Uterus (tissue), 2 donors: ENCODE results near the gene GORASP2.

ENCODE experiments used
- CTCF ChIP-seq, 4 experiments: fragments of 200-600 bp in 2 of 4; fragments of 450-650 bp in 2 of 4; sonication (generic) in 2 of 4; IDR thresholded peaks; one replicate each; pipeline ENCODE4 v1.5.1; 2016 to 2019; ENCODE audit warnings: antibody characterized with exemption in 4 of 4, mild to moderate bottlenecking in 2 of 4, moderate library complexity in 1 of 4
- POLR2A ChIP-seq, 2 donors: fragments of 450-650 bp; IDR thresholded peaks; one replicate each; pipeline ENCODE4 v1.6.1; 2016; ENCODE audit warnings: antibody characterized with exemption in 2 of 2, mild to moderate bottlenecking in 1 of 2, moderate library complexity in 1 of 2

- TF ChIP-seq CTCF (IDR thresholded peaks at IDR 0.05) (no peak), POLR2A (IDR thresholded peaks at IDR 0.05) (no peak)
Measured at GRCh38 chr2:170943596-170943995, 14.5 kb downstream of the GORASP2 start.
